Pons (tissue), 1 donor: ENCODE results near the gene DNAJC6.
"Not testable (repeated sequence)": the region's sequence is repeated elsewhere in the genome, so short reads cannot be mapped to it uniquely, and the experiment has no call there.

ENCODE experiments used
- DNase-seq: peaks from one replicate; pipeline ENCODE4 v3.0.0-alpha.2; 2016; ENCODE audit warnings: low spot score

The DNAJC6 gene

DNA sequence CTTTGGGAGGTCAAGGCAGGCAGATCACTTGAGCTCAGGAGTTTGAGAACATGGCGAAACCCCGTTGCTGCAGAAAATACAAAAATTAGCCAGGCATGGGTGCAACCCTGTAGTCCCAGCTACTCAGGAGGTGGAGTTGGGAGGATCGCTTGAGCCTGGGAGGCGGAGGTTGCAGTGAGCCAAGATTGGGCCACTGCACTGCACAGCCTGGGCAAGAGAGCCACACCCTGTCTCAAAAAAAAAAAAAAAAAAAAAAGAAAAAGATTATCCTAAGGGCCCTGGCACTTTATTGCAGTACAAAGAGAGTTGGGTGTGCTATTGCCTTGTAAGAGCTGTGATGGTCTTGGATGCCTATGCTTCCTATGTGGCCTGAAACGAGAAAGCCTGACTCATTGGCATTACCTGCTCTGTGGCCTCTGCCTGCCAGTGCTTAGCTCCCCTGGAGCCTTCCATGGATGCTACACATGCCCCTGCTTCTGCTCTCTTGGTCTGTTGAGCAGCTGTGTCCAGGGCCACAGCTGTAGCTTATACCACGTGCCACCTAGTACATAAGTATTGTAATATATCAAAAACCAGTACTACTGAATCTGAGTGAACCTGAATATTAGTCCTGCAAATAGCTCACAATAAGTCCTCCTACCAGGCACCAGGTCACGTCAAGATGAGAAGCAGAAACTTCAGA lies 45.8 kb downstream of the DNAJC6 start:
- no peak for DNase-seq

DNA sequence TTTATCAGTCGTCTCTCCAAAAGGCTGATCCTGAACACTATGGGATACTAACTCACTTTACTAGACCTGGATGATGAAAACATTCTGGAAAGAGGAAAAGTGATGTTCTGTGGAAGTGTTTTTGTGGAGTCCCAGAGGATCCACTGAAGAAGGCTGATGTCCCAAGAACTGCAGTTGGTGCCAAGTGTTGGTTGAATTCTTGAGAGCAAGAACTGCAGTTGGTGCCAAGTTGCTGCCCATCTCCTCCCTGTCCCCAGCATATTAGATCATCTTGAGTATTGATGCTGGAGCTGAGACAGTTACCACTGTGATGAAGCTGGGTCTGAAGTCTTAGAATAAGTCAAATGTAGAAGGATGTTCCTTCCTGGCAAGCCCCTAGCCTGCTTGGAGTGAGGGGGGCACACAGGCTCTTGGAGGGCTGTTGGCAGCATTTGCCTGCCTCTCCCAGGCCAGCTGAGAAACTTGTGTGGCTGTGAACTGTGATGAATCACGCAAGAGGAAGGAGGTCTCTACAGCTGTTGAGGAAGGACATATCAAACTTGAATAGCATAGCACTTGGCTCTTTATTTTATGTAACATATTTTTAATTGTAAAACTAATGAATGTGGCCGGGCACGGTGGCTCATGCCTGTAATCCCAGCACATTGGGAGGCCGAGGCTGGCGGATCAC lies 48.1 kb downstream of the DNAJC6 start:
- no peak for DNase-seq

DNA sequence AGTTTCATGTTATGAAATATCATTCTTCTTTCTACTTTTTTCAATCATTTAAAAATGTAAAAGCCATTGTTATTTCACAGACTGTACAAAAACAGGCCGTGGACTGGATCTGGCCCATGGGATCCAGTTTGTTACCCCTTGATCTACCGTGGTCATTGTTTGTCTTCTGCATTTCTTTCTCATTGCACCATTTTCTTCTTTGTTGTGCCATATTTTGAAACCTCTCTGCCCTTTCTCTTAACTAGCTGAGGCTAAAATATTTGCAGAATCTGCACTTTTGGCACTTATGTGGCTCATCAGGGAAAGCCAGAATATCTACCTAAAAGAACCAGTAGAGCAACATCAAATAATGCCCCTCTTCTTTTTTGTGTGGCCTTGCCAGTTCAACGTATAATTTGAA lies 50.5 kb downstream of the DNAJC6 start:
- DNase-seq, result no peak

DNA sequence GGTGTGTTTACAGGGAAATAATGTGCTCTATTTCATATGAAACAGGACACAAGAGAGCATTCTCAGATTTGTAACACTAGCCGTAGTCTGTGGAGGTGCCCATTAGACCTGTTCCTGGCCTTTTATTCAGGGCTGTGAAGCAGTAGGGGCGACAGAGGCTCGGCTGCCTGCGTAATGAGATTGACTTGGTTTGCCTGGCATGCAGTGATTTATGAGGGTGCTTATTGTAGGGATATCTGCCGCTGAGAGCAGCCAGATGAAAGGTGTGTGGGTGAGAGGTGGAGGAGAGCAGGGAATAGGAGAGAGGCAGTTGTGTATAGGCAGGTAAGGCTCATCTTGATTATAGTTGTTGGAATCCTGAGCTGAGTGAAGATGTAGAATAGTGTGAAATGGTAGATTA lies 51.3 kb downstream of the DNAJC6 start:
- DNase-seq, result no peak

DNA sequence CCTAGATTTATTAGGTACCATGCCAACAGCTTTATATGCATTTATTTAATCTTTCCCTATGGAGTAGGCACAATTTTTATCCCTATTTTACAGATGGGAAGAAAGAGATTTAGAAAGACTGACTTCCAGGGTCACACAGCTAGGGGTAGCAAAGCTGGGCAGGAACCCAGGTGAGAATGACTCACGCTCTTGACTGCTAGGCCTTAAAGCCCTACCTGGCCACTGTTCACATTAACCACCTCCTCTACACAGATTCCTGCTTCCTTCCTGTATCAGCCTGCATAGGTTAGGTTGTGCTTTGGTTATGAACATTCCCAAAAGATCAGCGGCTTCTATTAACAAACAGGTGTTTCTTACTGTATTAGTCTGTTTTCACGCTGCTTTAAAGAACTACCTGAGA lies 53.2 kb downstream of the DNAJC6 start:
- no peak for DNase-seq

DNA sequence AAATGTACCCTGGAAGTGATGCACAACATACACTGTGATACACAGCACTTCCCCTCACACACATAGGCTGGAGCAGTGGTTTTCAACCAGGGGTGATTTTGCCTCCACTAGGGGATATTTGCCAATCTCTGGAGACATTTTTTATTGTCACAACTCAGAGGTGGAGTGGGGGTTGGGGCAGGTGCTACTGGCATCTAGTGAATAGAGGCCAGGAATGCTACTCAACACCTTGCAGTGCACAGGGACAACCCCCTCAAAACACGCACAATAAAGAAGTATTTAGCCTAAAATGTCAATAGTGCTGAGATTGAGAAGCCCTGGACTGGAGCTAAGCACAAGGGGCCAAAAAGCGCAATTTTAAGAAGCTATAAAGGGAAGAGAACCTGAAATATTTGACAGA lies 54.1 kb downstream of the DNAJC6 start:
- DNase-seq, result no peak

DNA sequence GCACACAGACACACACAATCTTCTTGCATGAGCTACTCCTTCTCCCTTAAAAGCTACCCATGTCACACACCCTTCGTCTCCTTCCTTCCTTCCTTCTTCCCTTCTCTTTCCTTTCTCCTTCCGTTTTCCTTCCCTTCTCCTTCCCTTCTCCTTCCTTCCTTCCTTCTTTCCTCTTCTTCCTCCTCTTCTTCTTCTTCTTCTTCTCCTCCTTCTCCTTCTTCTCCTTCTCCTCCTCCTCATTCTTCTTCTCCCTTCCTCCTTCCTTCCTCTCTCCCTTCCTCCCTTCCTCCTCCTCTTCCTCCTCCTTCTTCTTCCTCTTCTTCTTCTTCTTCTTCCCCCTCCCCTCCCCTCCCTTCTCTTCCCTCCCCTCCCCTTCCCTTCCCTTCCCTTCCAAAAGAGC lies 59.1 kb downstream of the DNAJC6 start:
- DNase-seq, result no peak

DNA sequence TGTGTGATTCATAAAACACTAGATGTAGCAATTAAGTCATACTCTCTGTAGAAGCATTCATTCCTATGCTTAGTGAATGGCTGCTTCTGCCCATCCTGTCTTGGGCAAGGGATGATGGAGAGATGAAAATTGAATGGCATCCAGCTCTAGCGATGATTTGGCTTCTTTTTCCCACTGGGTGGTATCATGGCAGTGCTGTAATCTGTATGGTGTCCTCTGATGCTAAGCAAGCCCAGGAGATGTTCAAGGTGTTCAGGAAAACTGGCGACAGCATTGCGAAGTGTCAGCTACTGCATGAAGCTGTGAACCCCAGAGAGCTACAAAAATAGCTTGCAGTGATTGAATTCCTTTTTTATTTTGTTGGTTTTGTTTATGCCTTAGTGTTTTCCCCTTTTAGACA lies 62.2 kb downstream of the DNAJC6 start:
- DNase-seq, result no peak

DNA sequence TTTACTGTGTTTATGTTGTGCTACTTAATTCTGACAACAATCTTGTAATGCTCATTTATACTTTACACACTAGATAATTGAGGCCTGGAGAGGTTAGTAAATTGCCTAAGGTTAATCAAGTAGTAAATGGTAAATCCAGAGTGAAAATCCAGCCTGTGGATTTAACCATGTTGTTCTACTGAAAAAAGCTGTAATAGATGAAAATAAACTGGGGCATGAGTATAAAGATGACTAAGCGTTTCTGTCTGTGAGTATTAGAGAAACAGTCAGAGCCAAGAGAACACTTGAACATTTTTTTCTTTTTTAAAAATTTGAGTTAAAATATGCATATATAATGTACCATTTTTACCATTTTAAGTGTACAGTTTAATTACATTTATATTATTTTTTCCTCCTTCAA lies 63.2 kb downstream of the DNAJC6 start:
- DNase-seq, result no peak

DNA sequence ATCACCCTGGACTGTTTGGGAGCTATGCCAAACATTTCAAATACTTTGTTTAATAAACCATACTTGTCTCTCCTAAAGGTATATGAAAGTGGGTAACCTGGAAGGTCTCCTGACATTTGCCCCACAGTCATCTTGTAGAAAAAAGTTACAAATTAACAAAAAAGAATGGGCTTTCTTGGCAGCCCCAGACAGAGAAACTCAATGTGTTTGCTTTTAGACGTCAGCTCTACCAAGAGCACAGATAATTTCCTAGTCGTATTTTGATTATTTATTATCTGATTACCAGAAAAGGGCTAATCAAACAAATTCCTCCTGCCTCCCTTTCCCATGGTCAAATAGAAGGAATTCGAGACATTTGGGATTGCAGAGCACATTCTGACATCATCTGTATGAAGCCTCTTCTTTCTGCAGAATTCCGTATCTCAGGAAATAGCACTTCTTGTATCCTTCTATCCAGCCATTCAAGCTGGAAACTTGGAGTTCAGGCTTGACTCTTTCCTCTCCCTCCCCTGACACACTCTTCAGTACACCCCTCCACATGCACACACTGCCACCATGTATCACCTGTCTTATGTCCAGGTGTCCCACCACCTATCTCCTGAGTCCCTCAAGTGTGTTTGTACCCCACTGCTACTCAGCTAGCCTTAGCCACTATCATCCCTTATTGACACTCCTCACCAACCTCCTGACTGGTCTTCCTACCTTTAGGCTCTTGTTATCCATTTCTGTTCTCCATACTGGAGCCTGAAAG lies 68.3 kb downstream of the DNAJC6 start:
- DNase-seq, result no peak

DNA sequence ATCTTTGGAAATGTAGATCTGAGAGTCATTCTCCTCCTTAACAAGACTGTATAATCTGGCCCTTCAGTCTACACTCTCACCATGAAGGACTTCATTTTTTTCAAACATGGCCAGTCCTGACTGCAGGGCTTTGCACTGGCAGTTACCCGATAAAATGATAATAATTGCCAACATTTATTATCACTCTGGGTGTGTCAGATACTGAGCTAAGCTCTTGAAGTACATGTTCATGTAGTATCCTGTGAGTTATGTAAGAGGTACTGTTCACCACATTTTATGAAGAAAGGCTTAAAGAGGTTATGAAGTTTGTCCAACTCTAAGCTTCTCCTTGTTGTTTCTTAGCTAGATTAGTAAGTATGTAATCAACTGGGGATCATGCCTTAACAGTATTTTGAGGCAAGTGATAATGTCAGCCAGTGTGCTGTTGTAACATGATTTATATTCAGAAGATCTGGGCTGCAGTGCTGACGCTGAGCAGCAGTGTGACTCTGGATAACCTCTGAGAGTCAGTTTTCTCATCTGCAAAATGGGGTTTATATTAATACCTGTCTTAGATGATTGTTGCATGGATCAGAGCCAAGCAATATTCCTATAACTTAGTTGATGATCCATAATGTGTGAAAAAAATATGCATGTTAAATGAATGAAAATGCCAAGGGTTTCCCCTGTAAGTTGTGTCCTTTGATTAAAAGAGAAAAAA lies 69.1 kb downstream of the DNAJC6 start:
- no peak for DNase-seq

DNA sequence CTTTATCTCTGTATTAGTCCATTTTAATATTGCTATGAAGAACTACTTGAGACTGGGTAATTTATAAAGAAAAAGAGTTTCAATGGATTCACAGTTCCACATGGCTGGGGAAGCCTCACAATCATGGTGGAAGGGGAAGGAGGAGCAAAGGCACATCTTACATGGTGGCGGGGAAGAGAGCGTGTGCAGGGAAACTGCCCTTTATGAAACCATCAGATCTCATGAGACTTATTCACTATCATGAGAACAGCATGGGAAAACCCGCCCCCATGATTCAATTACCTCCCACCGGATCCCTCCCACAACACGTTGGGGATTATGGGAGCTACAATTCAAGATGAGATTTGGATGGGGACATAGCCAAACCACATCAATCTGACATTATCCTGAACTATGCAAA lies 75.1 kb downstream of the DNAJC6 start:
- DNase-seq, result not testable (repeated sequence)

DNA sequence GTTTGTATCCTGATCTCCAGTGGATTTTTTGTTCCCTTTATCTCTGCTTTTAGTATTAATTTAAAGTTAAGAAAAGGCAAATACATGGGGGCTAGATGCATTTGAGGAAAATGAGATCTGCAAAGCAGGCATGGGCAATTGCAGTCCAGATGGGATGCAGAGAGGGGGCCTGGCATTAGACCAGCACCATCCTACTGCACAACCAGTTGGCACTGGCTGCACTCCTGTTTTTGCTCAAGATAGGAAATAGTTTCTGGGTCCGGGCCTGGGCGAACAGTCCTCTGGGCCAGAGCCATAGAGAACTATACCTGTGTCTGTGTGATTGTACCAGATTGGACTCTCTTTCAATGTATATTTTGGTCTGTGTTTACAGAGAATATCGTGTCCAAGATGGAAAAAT lies 77.1 kb downstream of the DNAJC6 start:
- DNase-seq, result no peak

DNA sequence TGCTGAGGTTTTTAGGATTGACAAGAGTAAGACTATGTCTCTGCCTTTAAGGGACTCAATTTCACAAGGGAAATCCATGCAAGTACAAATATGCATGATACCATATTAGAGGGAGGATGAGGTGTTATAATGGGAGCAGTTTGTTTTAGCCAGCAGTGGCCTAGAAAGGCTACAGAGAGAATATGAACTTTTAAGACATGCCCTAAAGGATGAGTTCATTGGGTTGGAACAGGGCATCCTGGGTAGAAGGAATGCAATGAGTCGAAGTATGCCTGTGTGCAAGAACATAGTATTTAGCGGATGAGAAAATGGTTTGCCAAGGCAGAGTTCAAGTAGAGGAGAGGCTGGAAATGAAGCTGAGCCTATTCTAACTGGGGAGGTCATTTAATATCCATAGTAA lies 78.5 kb downstream of the DNAJC6 start:
- no peak for DNase-seq

DNA sequence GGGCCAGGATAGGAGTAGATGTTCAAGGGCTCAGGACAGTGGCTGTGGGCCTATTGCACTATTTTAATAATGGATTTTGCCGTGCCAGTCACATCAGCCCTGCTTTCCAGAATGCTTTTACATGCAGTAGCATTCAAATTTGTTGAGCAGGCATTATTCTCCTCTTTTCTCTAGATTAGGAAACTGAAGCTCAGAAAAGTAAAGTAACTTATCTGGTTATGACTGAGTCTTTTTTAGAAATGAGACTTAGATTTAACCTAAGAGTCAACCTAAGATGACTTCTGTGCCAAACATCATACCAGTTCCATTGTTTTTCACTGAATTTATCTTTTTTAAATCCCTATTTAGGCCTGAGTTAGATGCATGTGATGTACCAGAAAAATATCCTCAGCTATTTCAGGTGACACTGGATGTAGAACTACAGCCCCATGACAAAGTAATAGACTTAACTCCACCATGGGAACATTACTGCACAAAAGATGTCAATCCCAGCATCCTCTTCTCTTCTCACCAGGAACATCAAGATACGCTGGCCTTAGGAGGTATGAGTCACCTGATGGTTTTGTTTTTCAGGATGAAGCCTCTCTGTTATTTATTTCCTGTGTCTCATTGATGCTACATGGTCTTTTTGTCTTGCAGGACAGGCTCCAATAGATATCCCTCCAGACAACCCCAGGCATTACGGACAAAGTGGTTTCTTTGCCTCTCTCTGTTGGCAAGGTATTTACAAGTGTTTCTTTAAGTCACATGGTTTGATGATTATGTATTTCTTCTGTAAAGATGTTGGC lies 79.8 kb downstream of the DNAJC6 start:
- no peak for DNase-seq

DNA sequence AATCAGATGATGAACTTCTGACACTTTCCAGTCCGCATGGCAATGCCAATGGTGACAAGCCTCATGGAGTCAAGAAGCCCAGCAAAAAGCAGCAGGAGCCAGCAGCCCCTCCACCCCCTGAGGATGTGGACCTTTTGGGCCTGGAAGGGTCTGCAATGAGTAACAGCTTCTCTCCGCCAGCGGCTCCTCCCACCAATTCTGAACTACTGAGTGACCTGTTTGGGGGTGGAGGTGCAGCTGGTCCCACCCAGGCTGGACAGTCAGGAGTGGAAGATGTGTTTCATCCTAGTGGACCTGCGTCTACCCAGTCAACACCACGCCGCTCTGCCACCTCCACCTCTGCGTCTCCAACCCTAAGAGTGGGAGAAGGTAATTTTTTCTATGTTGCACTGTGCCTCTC lies 83.2 kb downstream of the DNAJC6 start:
- no peak for DNase-seq

DNA sequence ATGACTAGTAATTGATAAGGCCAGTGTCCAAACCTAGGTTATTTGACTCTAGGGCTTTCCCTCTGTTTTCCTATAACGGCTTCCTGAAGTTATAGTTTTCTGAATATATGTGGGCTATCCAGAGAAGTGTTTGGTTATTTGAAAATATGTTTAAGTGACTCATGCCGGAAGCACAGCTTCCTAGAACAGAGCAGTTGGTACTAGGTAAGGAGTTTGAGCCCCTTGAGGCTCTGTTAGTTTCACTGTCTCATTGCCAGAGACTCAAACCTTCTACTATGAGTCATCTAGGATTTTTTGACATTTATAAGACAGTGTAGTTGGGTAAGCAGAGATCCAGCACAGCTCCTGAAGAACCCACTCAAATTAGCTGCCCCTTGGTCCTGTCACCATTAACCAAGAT lies 84.0 kb downstream of the DNAJC6 start:
- DNase-seq, result no peak

DNA sequence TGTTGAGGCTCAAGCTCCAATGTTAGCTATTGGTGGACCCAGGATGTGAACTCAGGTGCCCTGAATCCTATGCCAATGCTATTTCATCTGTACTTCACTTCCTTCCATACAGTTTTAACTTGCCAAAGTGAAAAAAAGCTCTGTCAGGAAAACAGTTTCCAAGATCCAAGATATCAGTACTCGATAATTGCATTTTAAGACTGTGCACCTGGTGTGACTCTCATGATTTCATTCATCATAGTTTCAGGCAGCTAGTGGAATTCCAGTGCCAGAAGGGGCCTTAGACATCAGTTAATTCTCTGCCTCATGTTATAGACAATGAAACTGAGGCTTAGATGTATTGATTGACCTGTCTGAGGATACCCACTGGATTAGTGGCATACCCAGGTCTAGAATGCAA lies 84.6 kb downstream of the DNAJC6 start:
- no peak for DNase-seq

DNA sequence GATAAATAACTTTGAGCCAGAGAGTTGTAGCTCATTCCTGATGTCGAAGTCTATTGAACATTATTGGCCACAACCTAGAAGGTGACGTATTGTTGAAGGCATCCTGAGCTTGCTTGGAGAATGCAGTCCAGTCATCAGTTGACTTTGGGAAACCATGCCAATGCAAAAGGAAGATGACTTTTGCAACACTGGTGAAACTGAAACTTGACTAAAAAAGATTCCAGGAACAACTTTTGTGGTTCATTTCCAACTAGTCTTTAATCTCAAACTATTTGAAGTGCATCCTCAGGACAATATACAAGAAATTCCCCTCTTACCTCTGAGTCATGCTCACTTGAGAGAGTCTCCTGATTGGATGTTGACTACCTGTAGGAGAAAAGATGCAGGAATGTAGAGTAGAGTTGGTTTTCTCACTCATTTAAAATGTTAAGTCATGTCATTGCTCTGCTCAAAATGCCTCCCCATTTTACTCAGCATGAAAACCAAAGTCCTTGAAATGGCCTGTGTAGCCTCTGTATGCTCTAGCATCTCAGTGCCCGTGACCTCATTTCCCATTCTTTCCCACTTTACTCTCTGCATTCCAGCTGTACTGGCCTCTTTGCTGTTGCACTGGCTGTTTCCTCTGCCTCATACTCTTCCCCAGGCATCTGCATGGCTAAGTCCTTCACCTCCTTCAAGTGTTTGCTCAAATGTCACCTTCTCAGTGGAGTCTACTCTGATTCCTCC lies 86.7 kb downstream of the DNAJC6 start:
- no peak for DNase-seq

DNA sequence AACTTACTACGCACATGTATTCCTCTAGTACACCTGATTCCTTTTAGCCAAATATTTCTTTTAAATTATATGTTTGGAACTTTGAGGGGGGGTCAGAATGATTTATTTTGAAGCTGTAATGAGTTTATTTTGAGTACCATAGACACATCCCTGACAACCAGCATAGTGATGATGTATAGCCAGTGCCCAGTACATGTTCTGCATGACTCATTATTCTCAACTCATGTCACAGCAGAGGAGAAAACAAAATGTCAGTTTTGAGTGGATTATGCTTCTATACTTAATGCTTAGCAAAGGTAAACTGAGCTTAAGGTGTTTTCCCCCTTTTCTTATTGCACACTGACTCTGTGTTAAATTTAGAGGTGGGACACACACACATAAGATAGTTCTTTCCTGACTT lies 88.7 kb downstream of the DNAJC6 start:
- no peak for DNase-seq

DNA sequence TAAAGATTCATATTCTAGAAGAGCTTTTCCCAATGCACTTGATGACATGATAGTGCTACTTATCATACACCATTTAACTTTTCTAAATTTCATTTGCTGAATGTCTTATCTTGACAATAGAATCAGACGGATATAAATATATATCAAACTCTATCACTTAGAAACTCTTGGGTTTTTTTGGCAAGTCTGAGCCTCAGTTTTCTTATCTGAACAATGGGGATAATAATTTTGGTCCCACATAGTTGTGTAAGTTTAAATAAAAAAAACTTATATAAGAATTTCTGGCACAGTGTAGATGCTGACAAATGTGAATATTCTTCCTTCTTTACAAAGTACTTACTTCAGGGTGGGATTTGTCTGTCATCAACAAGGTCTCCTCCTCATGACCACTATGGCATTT lies 89.7 kb downstream of the DNAJC6 start:
- DNase-seq, result no peak
